Lower lobe of right lung (tissue), 2 donors: ENCODE data around the gene ZNF408. TPM values are rescaled to one million over a fixed set of nuclear protein-coding genes. Genes with fewer than 3 reads are reported as not detected.
A peak's percentile ranks its signal among the peaks of the same experiment; 100 is the strongest.
"Not testable (repeated sequence)": the region's sequence is repeated elsewhere in the genome, so short reads cannot be mapped to it uniquely, and the experiment has no call there.

Experiments used
- ATAC-seq, 2 donors: fragments of 200-7000 bp; cut with Tn5 transposase; one replicate each; pipeline ENCODE4 v1.9.1; 2020 to 2022; ENCODE audit warnings: mild to moderate bottlenecking in 2 of 2, moderate library complexity in 2 of 2
- DNase-seq: peaks from one replicate; pipeline ENCODE4 v3.0.0-alpha.2; 2020
- H3K27ac ChIP-seq: fragments of 200-600 bp; one replicate; pipeline ENCODE4 v1.8.0; 2022
- H3K27me3 ChIP-seq: fragments of 200-600 bp; one replicate; pipeline ENCODE4 v1.8.0; 2022; ENCODE audit warnings: low read depth
- H3K36me3 ChIP-seq: fragments of 200-600 bp; one replicate; pipeline ENCODE4 v1.8.0; 2022; ENCODE audit warnings: mild to moderate bottlenecking
- H3K4me1 ChIP-seq: fragments of 200-600 bp; one replicate; pipeline ENCODE4 v1.8.0; 2022
- H3K4me3 ChIP-seq: fragments of 200-600 bp; one replicate; pipeline ENCODE4 v1.8.0; 2022; ENCODE audit warnings: mild to moderate bottlenecking
- H3K9me3 ChIP-seq: fragments of 200-600 bp; one replicate; pipeline ENCODE4 v1.8.0; 2022
- intact Hi-C: fragments of 100-400 bp; cut with DNase I; formaldehyde crosslinking; loops from one replicate; pipeline ENCODE4 v1.11.0; 2022
- total RNA-seq: library from RNA; stranded (reverse); fragmentation: NEBNext Ultra II Directional; extraction: Animal tissue kit (Norgen Biotek cat#: 25700); gene quantifications from one replicate; pipeline ENCODE4 v1.2.1, GENCODE V29; 2021
- TF ChIP-seq, protein P1 (sequence below): fragments of 200-600 bp; IDR thresholded peaks from one replicate; pipeline ENCODE4 v1.8.0; 2022; ENCODE audit warnings: antibody characterized with exemption, mild to moderate bottlenecking
- donor health status: DM: no; HTN: yes; CAD: no; lungs with severe emphysema.

ZNF408 gene
- total RNA-seq, 1 donor from 2014 or later = 8.6 TPM

DNA sequence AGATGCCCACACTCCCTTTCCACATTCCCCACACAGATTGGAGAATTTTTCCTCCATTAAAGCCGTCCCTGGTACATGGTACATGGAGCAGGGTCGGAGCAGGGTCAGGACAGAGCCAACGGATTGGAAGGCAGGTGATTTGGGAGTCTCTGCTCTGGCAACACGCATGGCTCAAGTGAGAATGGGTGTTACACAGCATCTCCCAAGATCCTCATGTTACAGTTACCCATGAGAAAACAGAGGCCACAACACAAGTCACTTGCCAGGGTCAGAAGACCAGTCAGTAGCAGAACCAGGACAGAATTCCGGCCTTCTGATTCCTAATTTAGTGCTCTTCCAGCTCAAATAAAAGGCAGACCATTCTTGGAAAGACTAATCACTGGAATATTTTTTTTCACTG lies 10.5 kb downstream of the ZNF408 start:
- no peaks in the 10 kb centered on the region for H3K9me3 ChIP-seq
- TF ChIP-seq, protein P1, sequence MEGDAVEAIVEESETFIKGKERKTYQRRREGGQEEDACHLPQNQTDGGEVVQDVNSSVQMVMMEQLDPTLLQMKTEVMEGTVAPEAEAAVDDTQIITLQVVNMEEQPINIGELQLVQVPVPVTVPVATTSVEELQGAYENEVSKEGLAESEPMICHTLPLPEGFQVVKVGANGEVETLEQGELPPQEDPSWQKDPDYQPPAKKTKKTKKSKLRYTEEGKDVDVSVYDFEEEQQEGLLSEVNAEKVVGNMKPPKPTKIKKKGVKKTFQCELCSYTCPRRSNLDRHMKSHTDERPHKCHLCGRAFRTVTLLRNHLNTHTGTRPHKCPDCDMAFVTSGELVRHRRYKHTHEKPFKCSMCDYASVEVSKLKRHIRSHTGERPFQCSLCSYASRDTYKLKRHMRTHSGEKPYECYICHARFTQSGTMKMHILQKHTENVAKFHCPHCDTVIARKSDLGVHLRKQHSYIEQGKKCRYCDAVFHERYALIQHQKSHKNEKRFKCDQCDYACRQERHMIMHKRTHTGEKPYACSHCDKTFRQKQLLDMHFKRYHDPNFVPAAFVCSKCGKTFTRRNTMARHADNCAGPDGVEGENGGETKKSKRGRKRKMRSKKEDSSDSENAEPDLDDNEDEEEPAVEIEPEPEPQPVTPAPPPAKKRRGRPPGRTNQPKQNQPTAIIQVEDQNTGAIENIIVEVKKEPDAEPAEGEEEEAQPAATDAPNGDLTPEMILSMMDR = no peak
- intact Hi-C loops = no loop called here
- H3K36me3 ChIP-seq = peaks cover 12% of the 10 kb centered on the region
- no peaks in the 10 kb centered on the region for H3K4me1 ChIP-seq
- no peak overlapping the region for H3K4me3 ChIP-seq
- H3K27ac ChIP-seq = peak overlapping the region; percentile 60
- ATAC-seq (no peak), DNase-seq (no peak)
- H3K27me3 ChIP-seq = no peaks in the 10 kb centered on the region

GRCh38 chr11:46712874-46713576 lies 12.2 kb downstream of the ZNF408 start:
- H3K36me3 ChIP-seq = no peaks in the 10 kb centered on the region

DNA sequence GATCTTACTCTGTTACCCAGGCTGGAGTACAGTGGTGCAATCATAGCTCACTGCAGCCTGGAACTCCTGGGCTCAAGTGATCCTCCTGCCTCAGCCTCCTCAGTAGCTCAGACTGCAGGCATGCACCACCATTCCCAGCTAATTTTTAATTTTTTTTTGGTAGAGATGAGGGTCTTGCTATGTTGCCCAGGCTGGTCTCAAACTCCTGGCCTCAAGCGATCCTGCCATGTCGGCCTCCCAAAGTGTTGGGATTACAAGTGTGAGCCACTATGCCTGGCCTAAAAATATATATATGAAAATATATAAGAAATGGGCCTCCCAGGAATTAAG lies 17.0 kb downstream of the ZNF408 start:
- ATAC-seq, DNase-seq, H3K9me3 ChIP-seq, H3K4me1 ChIP-seq, H3K27ac ChIP-seq, H3K27me3 ChIP-seq, H3K4me3 ChIP-seq, H3K36me3 ChIP-seq, intact Hi-C loops: not testable (repeated sequence)

More at GRCh38 chr11:46712874-46713576, 12.2 kb downstream of the ZNF408 start:
- no peak overlapping the region for H3K27ac ChIP-seq
- H3K4me1 ChIP-seq = no peaks in the 10 kb centered on the region
- no peak for ATAC-seq
- TF ChIP-seq, protein P1 = no peak
- no peaks in the 10 kb centered on the region for H3K27me3 ChIP-seq
- DNase-seq = no peak
- no peak overlapping the region for H3K4me3 ChIP-seq
- no peaks in the 10 kb centered on the region for H3K9me3 ChIP-seq
- intact Hi-C loops = no loop called here

GRCh38 chr11:46718155-46719019 lies 17.6 kb downstream of the ZNF408 start:
- DNase-seq = no peak
- Histone ChIP-seq H3K27me3 (no peaks in the 10 kb centered on the region), H3K4me3 (no peak overlapping the region), H3K36me3 (no peaks in the 10 kb centered on the region), H3K27ac (no peak overlapping the region), H3K9me3 (no peaks in the 10 kb centered on the region), H3K4me1 (no peaks in the 10 kb centered on the region)
- intact Hi-C loops = no loop called here
- TF ChIP-seq, protein P1 = no peak
- ATAC-seq = peak; percentile 63 to 77

DNA sequence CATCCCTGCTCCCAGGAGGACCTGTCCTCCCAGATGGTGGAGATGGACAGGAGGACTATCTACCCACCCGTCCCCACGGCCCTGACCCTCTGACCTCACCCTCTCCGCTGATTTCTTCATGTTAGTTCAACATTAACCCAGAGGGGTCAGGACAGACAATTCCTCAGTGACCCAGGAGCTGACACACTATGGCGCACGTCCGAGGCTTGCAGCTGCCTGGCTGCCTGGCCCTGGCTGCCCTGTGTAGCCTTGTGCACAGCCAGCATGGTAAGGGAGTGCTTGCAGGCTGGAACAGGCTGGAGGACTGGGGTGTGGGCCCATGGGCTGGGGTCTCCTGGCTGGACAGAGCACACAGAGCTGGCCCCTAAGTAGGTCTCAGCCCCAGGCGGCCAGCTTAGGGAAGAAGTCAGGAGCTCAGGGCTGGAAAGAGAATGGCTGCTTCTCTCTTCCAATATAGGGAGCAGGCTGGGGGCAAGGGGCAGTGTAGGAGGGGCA lies 18.3 kb downstream of the ZNF408 start, which contains the start of gene F2:
Gene F2, plus strand, starts transcription at position 166 of the 495 bp plus-strand sequence. Its CDS starts 23 bp downstream, at position 189.
- peak in 1 of 2 donors; percentile 26 for ATAC-seq
- Histone ChIP-seq H3K36me3 (no peaks in the 10 kb centered on the region), H3K4me1 (no peaks in the 10 kb centered on the region), H3K4me3 (no peak within 1 kb of the TSS), H3K27ac (no peak within 1 kb of the TSS), H3K9me3 (no peaks in the 10 kb centered on the region), H3K27me3 (no peaks in the 10 kb centered on the region)
- intact Hi-C loops = no loop called here
- TF ChIP-seq, protein P1 = no peak
- no peak for DNase-seq
